Right ventricle myocardium inferior (tissue), 1 donor: ENCODE results near the gene CHCHD10. TPM values are rescaled to one million over a fixed set of nuclear protein-coding genes. Genes with fewer than 3 reads are reported as not detected.

Experiments
- ATAC-seq: fragments of 200-7000 bp; cut with Tn5 transposase; one replicate; pipeline ENCODE4 v1.9.1; 2020; ENCODE audit warnings: mild to moderate bottlenecking, moderate library complexity
- DNase-seq: peaks from one replicate; pipeline ENCODE4 v3.0.0; 2021; ENCODE audit errors: missing footprints
- intact Hi-C: fragments of 100-400 bp; cut with DNase I; formaldehyde crosslinking; loops from one replicate; pipeline ENCODE4 v1.11.0; 2022
- total RNA-seq: library from RNA; stranded (reverse); fragmentation: NEBNext Ultra II Directional; extraction: Animal tissue kit (Norgen Biotek cat#: 25700); gene quantifications from one replicate; pipeline ENCODE4 v1.2.1, GENCODE V29; 2021
- donor health status: DM: no; HTN: yes; CAD: no; lungs with severe emphysema.

The CHCHD10 gene
- total RNA-seq, 1 donor from 2014 or later = 1,642 TPM

- DNase-seq (no peak), ATAC-seq (peak; percentile 46)
- intact Hi-C loops = no loop called here
These were observed 23.3 kb upstream of the CHCHD10 start for GRCh38 chr22:23790819-23791737.

- intact Hi-C loops = loop anchor here (5.0 kb wide), 2 partner anchors 43 to 58 kb away; no protein-coding TSS in a partner anchor
- no peak for ATAC-seq
- DNase-seq = no peak
These were observed 21.9 kb upstream of the CHCHD10 start for GRCh38 chr22:23789638-23790037.

GRCh38 chr22:23789121-23789520 lies 21.3 kb upstream of the CHCHD10 start:
- ATAC-seq (no peak), DNase-seq (no peak)
- intact Hi-C loops = loop anchor here (5.0 kb wide), 2 partner anchors 43 to 58 kb away; no protein-coding TSS in a partner anchor

- intact Hi-C loops = loop anchor here (2.0 to 5.0 kb wide), 3 partner anchors 19 to 59 kb away; no protein-coding TSS in a partner anchor
- DNase-seq = no peak
- no peak for ATAC-seq
These were observed 20.1 kb upstream of the CHCHD10 start for GRCh38 chr22:23787910-23788309.

- no peak for DNase-seq
- no peak for ATAC-seq
- intact Hi-C loops = loop anchor here (2.0 to 5.0 kb wide), 3 partner anchors 19 to 60 kb away; no protein-coding TSS in a partner anchor
These were observed 19.8 kb upstream of the CHCHD10 start for GRCh38 chr22:23787600-23787896.

GRCh38 chr22:23786752-23787599 lies 19.2 kb upstream of the CHCHD10 start, which contains the start of gene SMARCB1:
SMARCB1 (plus strand) TSS chr22:23786966; CDS start chr22:23787170, 204 bp downstream.
- DNase-seq = peak; percentile 98
- peak; percentile 93 for ATAC-seq
- intact Hi-C loops = loop anchor here (2.0 to 5.0 kb wide), 3 partner anchors 18 to 60 kb away; no protein-coding TSS in a partner anchor

GRCh38 chr22:23786261-23786710 lies 18.5 kb upstream of the CHCHD10 start:
- ATAC-seq (peak; percentile 2), DNase-seq (no peak)
- intact Hi-C loops = loop anchor here (2.0 to 5.0 kb wide), 3 partner anchors 17 to 61 kb away; no protein-coding TSS in a partner anchor

GRCh38 chr22:23784215-23784732 lies 16.5 kb upstream of the CHCHD10 start:
- DNase-seq (no peak), ATAC-seq (no peak)
- intact Hi-C loops = no loop called here

GRCh38 chr22:23783265-23784150 lies 15.7 kb upstream of the CHCHD10 start:
- ATAC-seq = no peak
- intact Hi-C loops = no loop called here
- no peak for DNase-seq

- DNase-seq = no peak
- no peak for ATAC-seq
- intact Hi-C loops = no loop called here
These were observed 14.9 kb upstream of the CHCHD10 start for GRCh38 chr22:23782703-23783102.

GRCh38 chr22:23782252-23782651 lies 14.5 kb upstream of the CHCHD10 start:
- no peak for ATAC-seq
- DNase-seq = no peak
- intact Hi-C loops = no loop called here

- ATAC-seq (no peak), DNase-seq (no peak)
- intact Hi-C loops = no loop called here
These were observed 13.9 kb upstream of the CHCHD10 start for GRCh38 chr22:23781511-23782183.

- peak; percentile 53 for DNase-seq
- no peak for ATAC-seq
- intact Hi-C loops = no loop called here
These were observed 13.3 kb upstream of the CHCHD10 start for GRCh38 chr22:23781065-23781464.

- intact Hi-C loops = no loop called here
- ATAC-seq = no peak
- peak; percentile 40 for DNase-seq
These were observed 12.5 kb upstream of the CHCHD10 start for GRCh38 chr22:23780146-23780748.

- ATAC-seq = no peak
- intact Hi-C loops = no loop called here
- no peak for DNase-seq
These were observed 12.0 kb upstream of the CHCHD10 start for GRCh38 chr22:23779731-23780130.

GRCh38 chr22:23779083-23779482 lies 11.3 kb upstream of the CHCHD10 start:
- DNase-seq = no peak
- intact Hi-C loops = no loop called here
- ATAC-seq = no peak

- ATAC-seq (no peak), DNase-seq (no peak)
- intact Hi-C loops = no loop called here
These were observed 10.8 kb upstream of the CHCHD10 start for GRCh38 chr22:23778577-23778900.
